ENCODE results near the gene TMEM39A. TPM values are rescaled to one million over a fixed set of nuclear protein-coding genes. Genes with fewer than 3 reads are reported as not detected.

TMEM39A gene, protein sequence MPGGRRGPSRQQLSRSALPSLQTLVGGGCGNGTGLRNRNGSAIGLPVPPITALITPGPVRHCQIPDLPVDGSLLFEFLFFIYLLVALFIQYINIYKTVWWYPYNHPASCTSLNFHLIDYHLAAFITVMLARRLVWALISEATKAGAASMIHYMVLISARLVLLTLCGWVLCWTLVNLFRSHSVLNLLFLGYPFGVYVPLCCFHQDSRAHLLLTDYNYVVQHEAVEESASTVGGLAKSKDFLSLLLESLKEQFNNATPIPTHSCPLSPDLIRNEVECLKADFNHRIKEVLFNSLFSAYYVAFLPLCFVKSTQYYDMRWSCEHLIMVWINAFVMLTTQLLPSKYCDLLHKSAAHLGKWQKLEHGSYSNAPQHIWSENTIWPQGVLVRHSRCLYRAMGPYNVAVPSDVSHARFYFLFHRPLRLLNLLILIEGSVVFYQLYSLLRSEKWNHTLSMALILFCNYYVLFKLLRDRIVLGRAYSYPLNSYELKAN
- total RNA-seq (19.6 TPM), polyA plus RNA-seq (10.8 TPM)
- long read RNA-seq, donor 1, full-length matches to known transcripts, result 1 of 1 reads
- long read RNA-seq, donor 1, partial matches to known transcripts, result 0 of 1 reads
- long read RNA-seq, donor 1, other reads (novel, unspliced or antisense), result 0 of 1 reads
- long read RNA-seq, donor 2, full-length matches to known transcripts, result 4 of 4 reads
- long read RNA-seq, donor 2, partial matches to known transcripts, result 0 of 4 reads
- long read RNA-seq, donor 2, other reads (novel, unspliced or antisense), result 0 of 4 reads
- long read RNA-seq, donor 3, full-length matches to known transcripts, result 3 of 3 reads
- long read RNA-seq, donor 3, partial matches to known transcripts, result 0 of 3 reads
- long read RNA-seq, donor 3, other reads (novel, unspliced or antisense), result 0 of 3 reads
- long read RNA-seq, donor 4, full-length matches to known transcripts, result 1 of 1 reads
- long read RNA-seq, donor 4, partial matches to known transcripts, result 0 of 1 reads
- long read RNA-seq, donor 4, other reads (novel, unspliced or antisense), result 0 of 1 reads
- long read RNA-seq, donor 5, full-length matches to known transcripts, result 6 of 6 reads
- long read RNA-seq, donor 5, partial matches to known transcripts, result 0 of 6 reads
- long read RNA-seq, donor 5, other reads (novel, unspliced or antisense), result 0 of 6 reads
- long read RNA-seq, donor 6, full-length matches to known transcripts, result 6 of 6 reads
- long read RNA-seq, donor 6, partial matches to known transcripts, result 0 of 6 reads
- long read RNA-seq, donor 6, other reads (novel, unspliced or antisense), result 0 of 6 reads
- long read RNA-seq, donor 7, full-length matches to known transcripts, result 4 of 4 reads
- long read RNA-seq, donor 7, partial matches to known transcripts, result 0 of 4 reads
- long read RNA-seq, donor 7, other reads (novel, unspliced or antisense), result 0 of 4 reads
- long read RNA-seq, donor 8, full-length matches to known transcripts, result 3 of 3 reads
- long read RNA-seq, donor 8, partial matches to known transcripts, result 0 of 3 reads
- long read RNA-seq, donor 8, other reads (novel, unspliced or antisense), result 0 of 3 reads
- long read RNA-seq, donor 9, full-length matches to known transcripts, result 4 of 4 reads
- long read RNA-seq, donor 9, partial matches to known transcripts, result 0 of 4 reads
- long read RNA-seq, donor 9, other reads (novel, unspliced or antisense), result 0 of 4 reads
- long read RNA-seq, donor 10, full-length matches to known transcripts, result 2 of 2 reads
- long read RNA-seq, donor 10, partial matches to known transcripts, result 0 of 2 reads
- long read RNA-seq, donor 10, other reads (novel, unspliced or antisense), result 0 of 2 reads

DNA sequence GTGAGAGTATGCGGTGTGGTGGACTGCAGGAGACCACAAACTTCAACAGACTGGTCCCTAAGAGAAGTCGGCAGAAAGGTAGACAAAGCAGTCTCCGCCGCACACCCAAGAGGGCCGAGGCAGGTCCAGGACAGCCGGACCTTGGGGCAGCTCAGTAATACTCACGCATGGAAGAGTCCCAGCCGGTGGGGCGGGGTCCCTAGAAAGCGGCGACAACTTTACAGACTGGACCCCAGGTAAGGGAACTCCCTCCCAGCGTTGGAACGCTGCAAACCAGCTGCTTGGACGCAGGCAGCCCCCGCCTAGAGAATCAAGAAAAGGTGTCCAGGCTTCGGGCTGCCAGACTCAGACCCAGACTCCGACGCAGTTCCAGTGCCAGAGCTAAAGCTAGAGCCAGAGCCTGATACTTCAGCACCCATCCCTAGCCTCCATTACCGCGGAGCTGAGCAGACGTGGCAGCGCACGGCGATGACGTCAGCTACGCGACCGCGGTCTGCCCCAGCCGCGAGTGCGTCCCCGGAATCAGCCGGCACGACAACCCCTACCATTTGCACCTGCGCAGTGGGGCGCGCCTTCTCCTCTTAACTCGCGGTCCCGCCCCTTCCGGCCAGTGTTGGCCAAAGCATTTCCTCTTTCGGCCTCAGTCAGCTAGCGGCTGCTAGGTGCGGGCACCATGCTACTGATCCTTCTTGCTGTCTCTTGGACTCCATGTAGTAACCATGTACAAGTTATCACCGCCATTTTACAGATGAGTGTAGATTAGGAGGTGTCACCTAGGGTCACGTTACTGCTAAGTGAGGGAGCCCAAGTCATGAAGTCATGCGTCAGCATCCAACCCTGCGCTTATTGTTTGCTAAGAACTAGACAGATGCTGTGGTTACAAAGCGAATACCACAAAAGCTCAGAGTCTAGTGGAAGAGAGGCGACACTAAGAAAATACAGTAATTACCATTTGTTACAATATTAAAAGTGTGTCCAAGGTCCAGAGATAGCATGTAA is at the start of gene TMEM39A:
TSS of gene TMEM39A (minus strand) at position 445 of the 999 bp plus-strand sequence. CDS start 1,541 bp downstream, outside the sequence.
- peaks cover 0 to 14% of the 10 kb centered on the region in 2 donors for H3K4me1 ChIP-seq (ENCODE audit: control insufficient read depth in 2 of 2, insufficient read depth in 2 of 2, low read length in 2 of 2)
- DNase-seq (ENCODE audit: low read depth in 6 of 9, low spot score in 9 of 9), result peak; percentile 92 to 99 (median 97)
- no peaks in the 10 kb centered on the region for H3K9me3 ChIP-seq (ENCODE audit: control insufficient read depth in 2 of 2, insufficient read depth in 1 of 2, low read length in 1 of 2)
- WGBS, result 4% methylated on average over 51 of the region's 51 CpGs
- H3K36me3 ChIP-seq (ENCODE audit: control insufficient read depth in 2 of 2, insufficient read depth in 2 of 2, low read length in 1 of 2), result peaks cover 7 to 23% of the 10 kb centered on the region in 2 donors
- H3K27ac ChIP-seq (ENCODE audit: low read depth in 1 of 2, low read length in 1 of 2), result peak within 1 kb of the TSS; percentile 81 to 90
- H3K4me3 ChIP-seq (ENCODE audit: low read length in 2 of 2), result peak within 1 kb of the TSS; percentile 77 to 95
- H3K27me3 ChIP-seq (ENCODE audit: control insufficient read depth in 2 of 2, insufficient read depth in 1 of 2, low read length in 1 of 2), result no peaks in the 10 kb centered on the region

DNA sequence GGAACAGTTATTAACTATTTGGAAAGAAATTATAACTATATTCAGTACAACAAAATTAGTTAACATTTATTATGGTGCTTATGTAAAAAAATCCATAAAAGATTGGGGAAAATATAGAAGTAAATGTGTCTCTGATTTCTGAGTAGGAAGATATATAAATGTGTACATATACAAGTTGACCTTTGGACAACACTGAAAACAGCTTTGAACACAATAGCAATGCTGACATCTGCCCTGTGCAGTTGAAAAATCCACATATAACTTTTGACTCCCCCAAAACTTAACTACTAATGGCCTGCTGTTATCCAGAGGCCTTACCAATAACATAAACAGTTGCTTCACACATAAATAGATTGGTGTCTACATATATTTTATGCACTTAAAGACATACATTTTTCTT is 47.3 kb upstream of the TMEM39A start:
- H3K4me1 ChIP-seq (ENCODE audit: control insufficient read depth in 2 of 2, insufficient read depth in 2 of 2, low read length in 2 of 2), result no peaks in the 10 kb centered on the region
- H3K27ac ChIP-seq (ENCODE audit: low read depth in 1 of 2, low read length in 1 of 2), result no peak overlapping the region
- H3K27me3 ChIP-seq (ENCODE audit: control insufficient read depth in 2 of 2, insufficient read depth in 1 of 2, low read length in 1 of 2), result no peaks in the 10 kb centered on the region
- H3K9me3 ChIP-seq (ENCODE audit: control insufficient read depth in 2 of 2, insufficient read depth in 1 of 2, low read length in 1 of 2), result no peaks in the 10 kb centered on the region
- H3K4me3 ChIP-seq (ENCODE audit: low read length in 2 of 2), result no peak overlapping the region
- DNase-seq (ENCODE audit: low read depth in 6 of 9, low spot score in 9 of 9), result no peak
- H3K36me3 ChIP-seq (ENCODE audit: control insufficient read depth in 2 of 2, insufficient read depth in 2 of 2, low read length in 1 of 2), result peaks cover 3 to 57% of the 10 kb centered on the region in 2 donors

DNA sequence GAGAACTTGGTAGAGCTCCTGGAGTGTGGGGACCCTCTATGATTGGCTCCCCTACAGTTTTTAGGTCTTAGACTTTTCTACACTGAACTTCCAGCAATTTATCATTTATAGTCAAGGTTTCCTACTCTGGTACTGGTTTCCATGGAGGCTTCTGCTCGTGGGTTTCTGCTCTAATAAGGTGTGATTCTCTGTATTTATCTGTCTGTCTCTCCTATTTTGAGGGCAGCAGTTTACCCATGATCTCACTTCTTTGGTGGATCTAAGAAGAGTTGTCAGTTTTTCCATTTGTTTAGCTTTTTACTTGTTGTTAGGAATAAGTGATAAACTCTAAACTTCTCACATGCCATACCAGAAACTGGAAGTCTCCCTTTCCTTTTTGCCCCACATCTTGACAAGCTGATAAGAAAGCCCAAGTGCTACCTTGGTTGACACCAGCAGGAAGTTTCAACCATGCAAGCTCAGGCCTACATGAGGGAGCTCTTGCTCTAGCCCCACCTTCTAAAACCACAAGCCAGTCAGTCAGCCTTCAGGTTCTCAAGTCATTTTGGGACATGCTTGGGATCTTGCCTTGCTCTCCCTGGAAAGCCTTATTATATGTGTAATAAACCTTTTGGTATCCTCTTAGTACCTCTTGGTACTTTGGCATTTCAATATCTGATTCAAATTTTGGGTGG is 44.9 kb upstream of the TMEM39A start:
- H3K27me3 ChIP-seq (ENCODE audit: control insufficient read depth in 2 of 2, insufficient read depth in 1 of 2, low read length in 1 of 2), result no peaks in the 10 kb centered on the region
- H3K4me1 ChIP-seq (ENCODE audit: control insufficient read depth in 2 of 2, insufficient read depth in 2 of 2, low read length in 2 of 2), result no peaks in the 10 kb centered on the region
- no peak overlapping the region for H3K27ac ChIP-seq (ENCODE audit: low read depth in 1 of 2, low read length in 1 of 2)
- no peak overlapping the region for H3K4me3 ChIP-seq (ENCODE audit: low read length in 2 of 2)
- WGBS, result 28% methylated on average over 1 of the region's 1 CpG
- peak in 2 of 9 donors; percentile 4 to 20 for DNase-seq (ENCODE audit: low read depth in 6 of 9, low spot score in 9 of 9)
- peaks cover 7 to 53% of the 10 kb centered on the region in 2 donors for H3K36me3 ChIP-seq (ENCODE audit: control insufficient read depth in 2 of 2, insufficient read depth in 2 of 2, low read length in 1 of 2)
- H3K9me3 ChIP-seq (ENCODE audit: control insufficient read depth in 2 of 2, insufficient read depth in 1 of 2, low read length in 1 of 2), result no peaks in the 10 kb centered on the region

DNA sequence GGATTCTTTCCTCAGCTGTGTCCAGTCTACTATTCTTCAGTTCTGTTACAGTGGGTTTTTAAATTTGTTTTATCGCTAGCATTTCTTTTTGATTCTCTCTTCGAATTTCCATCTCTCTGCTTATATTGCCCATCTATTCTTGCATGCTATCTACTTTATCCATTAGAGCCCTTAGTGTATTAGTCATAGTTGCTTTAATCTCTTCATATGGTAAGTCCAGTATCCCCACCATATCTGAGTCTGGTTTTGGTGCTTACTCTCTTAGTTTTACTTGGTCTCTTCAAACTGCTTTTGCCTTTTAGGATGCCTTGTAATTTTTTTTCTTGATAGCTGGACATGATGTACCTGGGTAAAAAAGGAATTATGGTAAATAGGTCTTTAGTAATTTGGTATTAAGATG is 44.0 kb upstream of the TMEM39A start:
- no peaks in the 10 kb centered on the region for H3K9me3 ChIP-seq (ENCODE audit: control insufficient read depth in 2 of 2, insufficient read depth in 1 of 2, low read length in 1 of 2)
- no peaks in the 10 kb centered on the region for H3K4me1 ChIP-seq (ENCODE audit: control insufficient read depth in 2 of 2, insufficient read depth in 2 of 2, low read length in 2 of 2)
- H3K4me3 ChIP-seq (ENCODE audit: low read length in 2 of 2), result no peak overlapping the region
- H3K27ac ChIP-seq (ENCODE audit: low read depth in 1 of 2, low read length in 1 of 2), result no peak overlapping the region
- H3K36me3 ChIP-seq (ENCODE audit: control insufficient read depth in 2 of 2, insufficient read depth in 2 of 2, low read length in 1 of 2), result peaks cover 7 to 46% of the 10 kb centered on the region in 2 donors
- DNase-seq (ENCODE audit: low read depth in 6 of 9, low spot score in 9 of 9), result no peak
- 99% methylated on average over 2 of the region's 2 CpGs for WGBS
- no peaks in the 10 kb centered on the region for H3K27me3 ChIP-seq (ENCODE audit: control insufficient read depth in 2 of 2, insufficient read depth in 1 of 2, low read length in 1 of 2)

DNA sequence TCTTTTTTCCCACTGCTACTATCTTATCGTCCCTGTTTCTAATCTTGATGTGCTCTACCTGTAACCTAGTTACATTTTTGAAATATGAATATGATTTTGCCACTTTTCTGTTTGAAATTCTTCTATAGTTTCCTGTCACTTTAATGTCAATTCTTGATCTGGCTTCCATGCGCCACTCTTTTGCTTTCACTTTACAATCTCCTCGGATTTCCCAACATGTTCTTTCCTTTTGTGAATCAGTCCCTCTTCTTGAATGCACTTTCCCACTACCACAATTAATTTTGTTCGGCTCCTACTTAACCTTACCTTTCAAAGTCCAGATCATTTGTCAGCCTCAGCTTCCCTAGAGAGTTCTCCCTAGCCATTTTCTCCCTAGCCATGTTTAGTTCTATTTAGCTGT is 43.2 kb upstream of the TMEM39A start:
- H3K4me3 ChIP-seq (ENCODE audit: low read length in 2 of 2), result no peak overlapping the region
- no peak overlapping the region for H3K27ac ChIP-seq (ENCODE audit: low read depth in 1 of 2, low read length in 1 of 2)
- H3K4me1 ChIP-seq (ENCODE audit: control insufficient read depth in 2 of 2, insufficient read depth in 2 of 2, low read length in 2 of 2), result no peaks in the 10 kb centered on the region
- no peaks in the 10 kb centered on the region for H3K9me3 ChIP-seq (ENCODE audit: control insufficient read depth in 2 of 2, insufficient read depth in 1 of 2, low read length in 1 of 2)
- no peaks in the 10 kb centered on the region for H3K27me3 ChIP-seq (ENCODE audit: control insufficient read depth in 2 of 2, insufficient read depth in 1 of 2, low read length in 1 of 2)
- no peak for DNase-seq (ENCODE audit: low read depth in 6 of 9, low spot score in 9 of 9)
- peaks cover 7 to 46% of the 10 kb centered on the region in 2 donors for H3K36me3 ChIP-seq (ENCODE audit: control insufficient read depth in 2 of 2, insufficient read depth in 2 of 2, low read length in 1 of 2)
- WGBS, result 48% methylated on average over 4 of the region's 4 CpGs

DNA sequence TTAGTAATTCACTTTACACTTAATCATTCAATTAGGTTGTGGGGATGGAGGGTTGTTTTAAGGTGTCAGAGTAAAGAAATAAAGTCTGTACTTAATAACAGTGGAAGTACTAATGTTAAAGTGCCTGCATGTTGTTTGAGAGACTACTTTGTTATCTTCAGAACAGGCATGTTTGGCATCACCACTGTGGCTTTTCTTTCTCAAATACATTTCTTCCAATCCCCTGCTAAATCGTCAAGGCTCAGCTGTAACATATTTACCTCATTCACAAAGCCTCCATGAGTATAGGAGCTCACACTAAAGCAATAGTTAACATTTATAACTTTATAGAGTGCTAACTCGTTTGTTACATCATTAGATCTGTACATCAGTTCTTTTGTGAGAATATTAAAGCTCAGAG is 37.5 kb upstream of the TMEM39A start:
- H3K27ac ChIP-seq (ENCODE audit: low read depth in 1 of 2, low read length in 1 of 2), result no peak overlapping the region

DNA sequence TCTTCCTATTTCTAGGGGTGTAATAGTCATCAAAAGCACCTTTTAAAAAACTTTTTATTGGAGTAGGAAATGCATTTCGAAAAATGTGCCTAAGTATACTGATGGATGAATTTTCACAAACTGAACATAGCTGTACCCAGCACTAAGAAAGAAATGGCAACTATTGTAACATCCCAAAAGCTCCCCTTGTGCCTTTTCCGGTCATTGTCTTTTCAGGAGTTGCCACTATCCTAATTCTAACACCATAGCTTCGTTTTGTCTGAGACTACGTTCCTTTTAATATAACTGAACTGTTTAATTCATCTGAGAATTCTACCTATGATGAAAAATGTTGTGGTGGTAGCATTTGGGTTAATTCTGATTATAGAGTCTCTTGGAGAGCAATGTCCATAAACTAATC is 36.9 kb upstream of the TMEM39A start:
- peaks cover 12 to 15% of the 10 kb centered on the region in 2 donors for H3K4me1 ChIP-seq (ENCODE audit: control insufficient read depth in 2 of 2, insufficient read depth in 2 of 2, low read length in 2 of 2)
- peaks cover 3 to 14% of the 10 kb centered on the region in 2 donors for H3K36me3 ChIP-seq (ENCODE audit: control insufficient read depth in 2 of 2, insufficient read depth in 2 of 2, low read length in 1 of 2)
- no peaks in the 10 kb centered on the region for H3K27me3 ChIP-seq (ENCODE audit: control insufficient read depth in 2 of 2, insufficient read depth in 1 of 2, low read length in 1 of 2)
- no peaks in the 10 kb centered on the region for H3K9me3 ChIP-seq (ENCODE audit: control insufficient read depth in 2 of 2, insufficient read depth in 1 of 2, low read length in 1 of 2)
- no peak for DNase-seq (ENCODE audit: low read depth in 6 of 9, low spot score in 9 of 9)
- H3K27ac ChIP-seq (ENCODE audit: low read depth in 1 of 2, low read length in 1 of 2), result no peak overlapping the region
- H3K4me3 ChIP-seq (ENCODE audit: low read length in 2 of 2), result no peak overlapping the region
- 95% methylated on average over 4 of the region's 4 CpGs for WGBS

More for the DNA sequence above, 37.5 kb upstream of the TMEM39A start:
- H3K9me3 ChIP-seq (ENCODE audit: control insufficient read depth in 2 of 2, insufficient read depth in 1 of 2, low read length in 1 of 2), result no peaks in the 10 kb centered on the region
- 91% methylated on average over 2 of the region's 2 CpGs for WGBS
- no peak overlapping the region for H3K4me3 ChIP-seq (ENCODE audit: low read length in 2 of 2)
- DNase-seq (ENCODE audit: low read depth in 6 of 9, low spot score in 9 of 9), result no peak
- peaks cover 3 to 20% of the 10 kb centered on the region in 2 donors for H3K36me3 ChIP-seq (ENCODE audit: control insufficient read depth in 2 of 2, insufficient read depth in 2 of 2, low read length in 1 of 2)
- H3K27me3 ChIP-seq (ENCODE audit: control insufficient read depth in 2 of 2, insufficient read depth in 1 of 2, low read length in 1 of 2), result no peaks in the 10 kb centered on the region
- peaks cover 12 to 15% of the 10 kb centered on the region in 2 donors for H3K4me1 ChIP-seq (ENCODE audit: control insufficient read depth in 2 of 2, insufficient read depth in 2 of 2, low read length in 2 of 2)

All from thymus (tissue), 14 donors.